Panc1 (cell line): ENCODE data around the gene TPD52L1. TPM values are rescaled to one million over a fixed set of nuclear protein-coding genes. Genes with fewer than 3 reads are reported as not detected.

Source experiments
- ATAC-seq: fragments of 200-7000 bp; cut with Tn5 transposase; 2 replicates; pipeline ENCODE4 v1.9.1; 2020; ENCODE audit warnings: mild to moderate bottlenecking, moderate library complexity
- BruUV-seq: library from RNA; stranded (reverse); fragments of 400-500 nt; replicated peaks from 2 replicates; lab custom pipeline; 2021; lab: Mats Ljungman, UMichigan
- CTCF ChIA-PET: fragments of 300-600 bp; sonication (Branson Sonifier 250); formaldehyde crosslinking; loops from one replicate; lab custom pipeline; 2022; ENCODE audit warnings: antibody characterized with exemption; lab: Charles Lee
- POLR2A ChIA-PET: fragments of 300-600 bp; sonication (Branson Sonifier 250); formaldehyde crosslinking; loops from one replicate; lab custom pipeline; 2022; ENCODE audit warnings: antibody characterized with exemption; lab: Charles Lee
- DNase-seq: peaks from one replicate; pipeline ENCODE4 v3.0.0-alpha.2; 2010; ENCODE audit warnings: low read depth, low spot score
- H3K27ac ChIP-seq: 2 replicates; pipeline ENCODE4 v1.5.1; 2011; ENCODE audit warnings: mild to moderate bottlenecking, low read length, inconsistent platforms
- H3K27me3 ChIP-seq: fragments of 200-500 bp; sonication (Bioruptor generic); 2 replicates; pipeline ENCODE4 v1.6.0; 2014; ENCODE audit warnings: low read length, inconsistent platforms; ENCODE audit not compliant: control insufficient read depth, insufficient read depth
- H3K36me3 ChIP-seq: fragments of 200-500 bp; sonication (Bioruptor generic); 2 replicates; pipeline ENCODE4 v1.5.1; 2014; ENCODE audit warnings: inconsistent platforms, mild to moderate bottlenecking, low read length, moderate library complexity; ENCODE audit not compliant: control insufficient read depth, insufficient read depth
- H3K4me1 ChIP-seq: 2 replicates; pipeline ENCODE4 v1.5.1; 2011; ENCODE audit warnings: inconsistent platforms, mild to moderate bottlenecking, low read length, moderate library complexity; ENCODE audit not compliant: control insufficient read depth, insufficient read depth
- H3K4me3 ChIP-seq, 2 experiments: 2 replicates each; pipeline ENCODE4 v1.5.1; 2011 to 2012; ENCODE audit warnings: low read depth in 2 of 2, low read length in 2 of 2, mild to moderate bottlenecking in 2 of 2, inconsistent platforms in 1 of 2, moderate library complexity in 1 of 2
- H3K9me3 ChIP-seq: fragments of 200-500 bp; sonication (Bioruptor generic); 2 replicates; pipeline ENCODE4 v1.5.1; 2014; ENCODE audit warnings: low read depth, mild to moderate bottlenecking, inconsistent platforms, low read length, moderate library complexity; ENCODE audit not compliant: control insufficient read depth, insufficient read depth
- CTCF ChIP-seq: fragments of 450-650 bp; IDR thresholded peaks from 2 replicates; pipeline ENCODE4 v1.5.1; 2017; ENCODE audit warnings: mild to moderate bottlenecking
- POLR2AphosphoS5 ChIP-seq: IDR thresholded peaks from 2 replicates; pipeline ENCODE4 v1.6.1; 2012; ENCODE audit warnings: mild to moderate bottlenecking, low read depth, low read length, moderate library complexity
- SIN3A ChIP-seq: IDR thresholded peaks from 2 replicates; pipeline ENCODE4 v1.6.1; 2012; ENCODE audit warnings: low read depth, mild to moderate bottlenecking, low read length, moderate library complexity, borderline replicate concordance; ENCODE audit not compliant: insufficient read depth
- TCF7L2 ChIP-seq: IDR thresholded peaks from 2 replicates; pipeline ENCODE4 v1.6.1; 2011; ENCODE audit warnings: mild to moderate bottlenecking, low read depth, low read length, inconsistent platforms
- in situ Hi-C: cut with HindIII; loops from 2 replicates; pipeline ENCODE4 v1.10.0; 2016; ENCODE audit warnings: low sequenced_read_pairs, low pct_unique_long_range_greater_than_20kb
- intact Hi-C: fragments of 100-400 bp; cut with micrococcal nuclease; formaldehyde crosslinking; loops from one replicate; pipeline ENCODE4 v1.10.0; 2022; ENCODE audit not compliant: unreplicated experiment
- total RNA-seq: library from RNA; stranded (reverse); gene quantifications from one replicate; pipeline ENCODE4 v1.2.1, GENCODE V29; 2021; ENCODE audit not compliant: unreplicated experiment
- TF ChIP-seq, protein P1 (sequence below), 2 experiments: IDR thresholded peaks; 2 replicates each; pipeline ENCODE4 v1.6.1; 2011 to 2012; ENCODE audit warnings: low read depth in 2 of 2, control low read depth in 1 of 2, low read length in 1 of 2, mild to moderate bottlenecking in 1 of 2, moderate library complexity in 1 of 2; ENCODE audit not compliant: insufficient read depth in 1 of 2

The TPD52L1 gene
- total RNA-seq, 1 experiment from 2014 or later, result 2.9 TPM

- Histone ChIP-seq H3K36me3 (no peaks in the 10 kb centered on the region), H3K4me3 (no peak overlapping the region), H3K27ac (no peak overlapping the region), H3K9me3 (no peaks in the 10 kb centered on the region), H3K27me3 (no peaks in the 10 kb centered on the region), H3K4me1 (no peaks in the 10 kb centered on the region; the same call in 1 of the 2 replicates)
- ATAC-seq, result no peak
- DNase-seq, result no peak
- ChIA-PET POLR2A (no interaction called here), CTCF (no interaction called here)
- intact Hi-C loops, result loop anchor here (10.0 kb wide), 1 partner anchor 153 kb away; the partner anchor contains the start of gene RNF217
- no TSS peak for BruUV-seq
- no peak for TF ChIP-seq POLR2AphosphoS5
- TF ChIP-seq SIN3A, result no peak
- TF ChIP-seq TCF7L2, result no peak
- TF ChIP-seq, protein P1, sequence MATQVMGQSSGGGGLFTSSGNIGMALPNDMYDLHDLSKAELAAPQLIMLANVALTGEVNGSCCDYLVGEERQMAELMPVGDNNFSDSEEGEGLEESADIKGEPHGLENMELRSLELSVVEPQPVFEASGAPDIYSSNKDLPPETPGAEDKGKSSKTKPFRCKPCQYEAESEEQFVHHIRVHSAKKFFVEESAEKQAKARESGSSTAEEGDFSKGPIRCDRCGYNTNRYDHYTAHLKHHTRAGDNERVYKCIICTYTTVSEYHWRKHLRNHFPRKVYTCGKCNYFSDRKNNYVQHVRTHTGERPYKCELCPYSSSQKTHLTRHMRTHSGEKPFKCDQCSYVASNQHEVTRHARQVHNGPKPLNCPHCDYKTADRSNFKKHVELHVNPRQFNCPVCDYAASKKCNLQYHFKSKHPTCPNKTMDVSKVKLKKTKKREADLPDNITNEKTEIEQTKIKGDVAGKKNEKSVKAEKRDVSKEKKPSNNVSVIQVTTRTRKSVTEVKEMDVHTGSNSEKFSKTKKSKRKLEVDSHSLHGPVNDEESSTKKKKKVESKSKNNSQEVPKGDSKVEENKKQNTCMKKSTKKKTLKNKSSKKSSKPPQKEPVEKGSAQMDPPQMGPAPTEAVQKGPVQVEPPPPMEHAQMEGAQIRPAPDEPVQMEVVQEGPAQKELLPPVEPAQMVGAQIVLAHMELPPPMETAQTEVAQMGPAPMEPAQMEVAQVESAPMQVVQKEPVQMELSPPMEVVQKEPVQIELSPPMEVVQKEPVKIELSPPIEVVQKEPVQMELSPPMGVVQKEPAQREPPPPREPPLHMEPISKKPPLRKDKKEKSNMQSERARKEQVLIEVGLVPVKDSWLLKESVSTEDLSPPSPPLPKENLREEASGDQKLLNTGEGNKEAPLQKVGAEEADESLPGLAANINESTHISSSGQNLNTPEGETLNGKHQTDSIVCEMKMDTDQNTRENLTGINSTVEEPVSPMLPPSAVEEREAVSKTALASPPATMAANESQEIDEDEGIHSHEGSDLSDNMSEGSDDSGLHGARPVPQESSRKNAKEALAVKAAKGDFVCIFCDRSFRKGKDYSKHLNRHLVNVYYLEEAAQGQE (IDR thresholded peaks at IDR 0.05; ENCODE audit: insufficient read depth in 1 of 2, low read depth in 2 of 2, low read length in 1 of 2), result no peak
- TF ChIP-seq CTCF, result no peak
- in situ Hi-C loops, result no loop called here
Observed at GRCh38 chr6:125117818-125118217, 35.8 kb upstream of the TPD52L1 start.

DNA sequence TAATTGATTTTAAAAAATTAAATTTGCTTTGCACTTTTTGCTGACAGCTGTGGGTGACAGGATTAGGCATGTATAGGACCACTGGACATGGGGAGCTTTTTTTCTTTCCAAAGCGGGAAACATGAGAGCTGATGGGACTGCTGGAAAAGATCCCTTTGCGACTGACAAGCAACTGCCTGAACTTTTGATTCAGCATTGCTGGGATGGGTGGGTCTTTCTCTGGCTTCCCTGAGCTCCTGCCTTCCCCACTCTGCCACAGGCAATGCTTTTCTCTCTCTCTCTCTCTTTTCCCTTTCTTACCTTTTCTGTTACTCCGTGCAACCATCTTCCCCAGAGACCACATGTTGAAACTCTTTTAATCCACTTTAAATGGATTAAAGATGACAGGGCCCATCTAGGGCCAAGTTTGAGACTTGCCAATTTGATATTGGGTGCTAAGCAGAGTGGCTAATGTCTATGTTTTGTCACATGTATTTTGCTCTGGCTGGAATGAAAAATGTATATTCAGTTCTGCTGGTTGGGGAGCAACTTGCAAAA lies 33.5 kb upstream of the TPD52L1 start:
- in situ Hi-C loops, result no loop called here

More for the DNA sequence above, 33.5 kb upstream of the TPD52L1 start:
- Histone ChIP-seq H3K4me3 (no peak overlapping the region), H3K4me1 (no peaks in the 10 kb centered on the region), H3K9me3 (no peaks in the 10 kb centered on the region), H3K36me3 (no peaks in the 10 kb centered on the region), H3K27me3 (no peaks in the 10 kb centered on the region), H3K27ac (no peak overlapping the region)
- intact Hi-C loops, result no loop called here
- ChIA-PET CTCF (no interaction called here), POLR2A (no interaction called here)
- no peak for DNase-seq
- no peak for TF ChIP-seq CTCF
- no peak for TF ChIP-seq POLR2AphosphoS5
- TF ChIP-seq SIN3A, result no peak
- no peak for TF ChIP-seq TCF7L2
- TF ChIP-seq, protein P1 (IDR thresholded peaks at IDR 0.05; ENCODE audit: insufficient read depth in 1 of 2, low read depth in 2 of 2, low read length in 1 of 2), result no peak
- no TSS peak for BruUV-seq
- ATAC-seq, result no peak
